Activated CD4-positive, CD25-positive, alpha-beta regulatory T cell treated with anti-CD3 and anti-CD28 coated beads, Interleukin-2, amount 50 U/mL, for 16 hours (primary cell): ENCODE measurements around the gene STK38L.

Source experiments
- DNase-seq: peaks from one replicate; pipeline ENCODE4 v3.0.0-alpha.2; 2020; ENCODE audit warnings: low read depth, low spot score

STK38L gene

DNA sequence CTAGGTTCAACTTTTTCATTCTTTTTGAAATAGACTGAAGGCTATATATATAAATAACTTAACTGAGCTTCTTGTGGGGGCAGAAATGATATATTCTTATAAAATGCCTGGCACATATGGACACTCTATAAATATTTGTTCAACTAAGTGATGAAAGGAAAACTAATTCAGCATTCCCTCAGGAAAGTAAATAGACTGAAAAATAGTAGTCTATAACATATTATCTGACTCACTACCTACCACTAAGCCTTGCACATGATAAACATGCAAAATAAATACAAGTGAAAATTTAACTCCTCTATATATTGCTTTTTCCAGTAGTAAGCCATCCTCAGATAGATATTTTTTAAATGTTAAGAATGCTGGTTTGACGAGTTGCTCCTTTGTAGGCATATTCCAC, 72.9 kb downstream of the STK38L start:
- no peak for DNase-seq

DNA sequence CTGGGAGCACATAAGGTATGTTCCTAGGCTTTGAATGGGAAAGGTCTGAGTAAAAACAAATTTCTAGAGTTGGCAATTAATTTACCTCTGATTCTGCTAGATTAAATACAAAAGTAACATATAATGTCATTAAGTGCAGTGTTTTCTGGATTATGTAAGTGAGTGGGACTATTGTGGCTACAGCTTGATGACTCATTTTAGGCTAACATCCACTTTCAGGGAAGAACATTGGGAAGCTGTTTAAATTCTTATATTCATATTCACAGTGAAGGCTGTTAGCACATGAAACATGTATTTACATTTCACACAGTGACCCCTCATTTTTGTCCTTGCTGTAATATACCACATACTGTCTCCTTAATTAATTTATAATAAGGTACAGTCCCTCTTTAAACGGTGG, 75.3 kb downstream of the STK38L start:
- DNase-seq, result no peak

DNA sequence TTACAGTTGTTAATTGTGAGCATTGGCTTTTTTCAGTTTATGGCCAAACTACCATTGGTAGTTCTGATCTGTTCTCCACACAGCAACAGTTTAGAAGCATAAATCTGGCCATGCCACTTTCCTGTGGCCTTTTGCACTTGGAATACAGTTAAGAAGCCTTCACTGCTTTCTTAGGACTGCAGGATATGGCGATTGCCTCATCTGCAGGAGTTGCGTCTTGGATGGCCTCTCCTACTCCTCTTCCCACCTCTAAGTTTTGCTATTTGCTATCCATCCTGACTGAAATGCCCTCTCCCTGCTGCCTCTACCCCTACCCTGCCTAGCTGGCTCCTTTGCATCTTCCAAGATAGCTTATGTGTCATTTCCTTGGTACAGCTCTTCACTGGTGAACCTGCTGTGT, 75.8 kb downstream of the STK38L start:
- no peak for DNase-seq

DNA sequence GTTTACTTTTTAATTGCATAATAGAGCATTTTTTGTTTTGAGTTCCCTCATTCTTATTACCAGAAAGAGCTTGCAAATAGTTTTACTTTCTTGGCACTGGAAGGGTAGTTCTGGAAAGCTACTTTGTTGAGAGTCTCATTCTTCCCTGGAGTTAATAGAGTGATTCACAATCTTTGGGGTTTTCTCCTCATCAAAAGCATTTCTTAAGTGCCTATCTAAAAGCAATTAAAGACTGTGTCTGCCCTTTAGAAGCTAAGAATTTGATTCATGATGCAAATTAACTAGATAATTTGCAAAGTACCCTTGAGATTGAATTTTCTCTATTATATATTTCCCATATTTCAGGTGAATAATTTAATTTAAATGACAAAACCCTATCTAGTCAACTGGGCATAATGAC, 80.4 kb downstream of the STK38L start:
- DNase-seq, result no peak

DNA sequence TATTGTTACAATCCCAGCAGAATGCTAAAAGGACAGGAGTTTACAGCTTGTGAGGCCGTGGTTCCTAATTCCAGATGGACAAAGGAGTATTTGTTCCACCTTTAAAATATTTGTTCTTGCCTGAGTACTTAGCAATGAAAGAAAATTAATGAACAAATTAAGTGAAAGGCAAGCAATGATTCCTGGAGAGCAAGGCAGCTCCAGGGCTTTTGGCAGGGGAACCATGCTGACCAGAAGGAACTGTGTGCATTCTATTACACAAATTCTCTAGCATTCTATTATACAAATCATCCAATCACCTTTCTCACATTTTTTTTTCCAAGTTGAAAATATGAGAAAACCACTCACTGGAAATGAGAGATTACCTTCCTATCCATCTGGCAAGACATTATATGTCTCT, 86.8 kb downstream of the STK38L start:
- DNase-seq, result no peak

DNA sequence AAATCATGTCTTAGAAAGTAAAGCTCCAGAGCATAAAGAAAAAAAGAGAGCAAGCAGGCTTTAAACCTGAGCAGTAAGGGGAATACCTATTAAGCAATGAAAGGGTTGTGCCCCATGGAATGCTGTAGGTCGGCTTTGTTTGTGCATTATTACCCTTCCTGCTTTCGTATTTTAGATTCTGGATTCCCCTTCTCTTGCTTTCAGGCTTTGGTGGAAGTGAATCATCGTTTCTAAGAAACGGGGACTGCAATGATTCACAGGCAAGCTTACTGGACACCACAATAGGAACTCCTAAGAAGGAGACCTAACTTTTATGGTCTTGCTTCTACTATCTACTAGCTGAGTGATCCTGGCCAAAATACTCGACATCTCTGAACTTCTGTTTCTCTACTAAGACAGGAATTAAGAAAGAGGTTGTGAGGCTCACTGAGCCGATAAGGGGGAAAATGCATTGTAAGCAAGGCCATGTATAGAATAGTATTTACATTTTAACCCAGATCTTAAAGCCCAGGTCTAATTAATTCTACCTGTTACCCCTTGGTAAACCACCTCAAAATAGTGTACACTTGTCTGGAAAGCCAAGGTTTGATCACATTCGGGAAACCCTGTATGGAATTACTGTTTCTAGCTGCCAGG, 87.3 kb downstream of the STK38L start:
- DNase-seq, result no peak

DNA sequence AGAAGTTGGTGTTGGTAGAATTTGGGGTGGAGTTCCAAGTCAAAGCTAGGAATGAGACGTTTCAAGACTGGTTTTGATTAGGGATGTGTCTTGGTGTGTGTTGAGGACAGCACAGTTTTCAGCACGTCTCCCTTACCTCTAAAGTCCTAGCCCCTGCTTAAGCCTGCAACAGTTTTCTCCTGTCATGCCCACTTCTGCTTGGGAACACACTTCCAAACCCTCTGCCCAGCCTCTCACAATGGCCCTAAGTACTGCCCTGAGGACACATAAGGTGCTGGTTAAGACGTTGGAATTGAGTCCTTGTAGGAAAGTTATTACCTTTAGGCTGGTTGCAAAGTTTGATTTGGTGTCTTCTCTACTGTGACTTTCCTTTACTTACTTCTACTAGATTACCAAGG, 87.8 kb downstream of the STK38L start:
- no peak for DNase-seq

DNA sequence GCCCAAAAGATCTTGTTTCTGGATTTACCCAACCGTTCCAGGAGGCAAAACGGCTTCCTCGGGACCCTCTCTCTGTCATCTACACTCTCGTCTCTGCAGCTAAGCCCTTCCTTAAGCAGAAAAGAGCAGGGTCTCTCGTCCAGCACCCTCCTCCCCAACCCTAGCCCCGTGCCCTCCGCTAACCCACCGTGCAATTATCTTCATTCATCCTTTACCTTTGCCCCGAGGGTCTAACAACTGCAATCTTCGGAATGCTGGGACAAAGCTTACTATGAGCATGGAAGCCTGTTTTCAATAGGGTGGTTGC, 88.3 kb downstream of the STK38L start:
- no peak for DNase-seq

DNA sequence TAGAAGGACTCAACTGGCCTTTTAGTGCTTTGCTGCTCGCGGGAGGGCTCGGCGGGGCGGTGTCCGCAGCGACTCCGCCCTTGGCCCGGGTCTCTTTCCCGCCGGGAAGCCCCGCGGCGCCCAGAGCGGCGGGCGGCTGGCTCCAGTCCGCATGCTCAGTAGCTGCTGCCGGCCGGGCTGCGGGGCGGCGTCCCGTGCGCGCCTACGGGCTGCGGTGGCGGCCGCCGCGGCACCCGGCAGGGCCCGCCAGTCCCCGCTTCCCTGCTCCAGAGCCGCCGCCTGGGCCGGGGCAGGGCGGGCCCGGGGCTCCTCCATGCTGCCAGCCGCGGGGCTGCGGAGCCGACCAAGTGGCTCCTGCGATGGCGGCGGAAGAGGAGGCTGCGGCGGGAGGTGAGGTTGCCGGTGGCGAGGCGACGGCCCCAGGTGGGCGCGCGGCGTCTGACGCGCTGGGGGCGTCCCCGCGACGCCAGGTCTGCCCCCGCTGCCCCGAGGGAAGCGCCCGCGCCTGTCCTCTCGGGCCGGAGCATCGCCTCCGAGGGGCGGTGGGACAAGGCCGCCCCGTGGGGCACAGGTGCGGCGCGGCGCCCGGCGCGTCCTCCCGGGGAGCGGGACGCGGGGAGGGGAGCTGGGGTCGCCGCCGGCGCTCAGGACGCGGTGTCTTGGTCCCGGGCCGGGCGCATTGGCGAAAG, 88.8 kb downstream of the STK38L start, which contains the start of gene BMAL2:
BMAL2 (plus strand) TSS at position 123 of the 689 bp plus-strand sequence; CDS start at position 360, 237 bp downstream.
- no peak for DNase-seq

DNA sequence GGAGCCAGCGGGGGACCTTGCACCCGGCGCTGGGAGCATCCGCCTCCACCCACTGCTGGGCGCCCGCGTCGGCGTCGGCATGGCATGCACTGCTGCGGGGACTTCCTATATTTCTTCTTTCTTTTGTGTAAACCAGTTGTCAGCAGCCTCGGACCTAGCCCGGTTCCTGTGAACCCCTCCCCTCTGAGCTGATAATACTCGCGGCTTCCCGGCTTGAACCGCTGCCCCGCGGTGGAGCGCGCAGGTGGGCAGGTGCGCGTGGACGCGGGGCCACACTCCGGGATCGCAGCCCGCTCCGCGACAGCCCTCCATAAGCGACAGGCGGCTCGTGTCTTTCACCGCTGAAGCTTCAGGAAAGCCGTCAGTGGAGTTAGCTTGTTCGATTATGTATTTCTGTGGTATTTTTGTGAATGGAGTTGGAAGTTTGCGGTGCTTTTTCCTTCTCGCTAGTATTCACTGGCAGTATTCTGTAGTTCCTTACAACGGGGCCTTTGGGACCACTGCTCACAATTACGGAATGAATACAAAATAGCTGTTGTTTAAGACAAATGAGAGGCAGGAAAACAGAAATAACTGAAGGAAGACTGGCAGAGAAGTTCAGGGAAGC, 89.4 kb downstream of the STK38L start:
- no peak for DNase-seq

DNA sequence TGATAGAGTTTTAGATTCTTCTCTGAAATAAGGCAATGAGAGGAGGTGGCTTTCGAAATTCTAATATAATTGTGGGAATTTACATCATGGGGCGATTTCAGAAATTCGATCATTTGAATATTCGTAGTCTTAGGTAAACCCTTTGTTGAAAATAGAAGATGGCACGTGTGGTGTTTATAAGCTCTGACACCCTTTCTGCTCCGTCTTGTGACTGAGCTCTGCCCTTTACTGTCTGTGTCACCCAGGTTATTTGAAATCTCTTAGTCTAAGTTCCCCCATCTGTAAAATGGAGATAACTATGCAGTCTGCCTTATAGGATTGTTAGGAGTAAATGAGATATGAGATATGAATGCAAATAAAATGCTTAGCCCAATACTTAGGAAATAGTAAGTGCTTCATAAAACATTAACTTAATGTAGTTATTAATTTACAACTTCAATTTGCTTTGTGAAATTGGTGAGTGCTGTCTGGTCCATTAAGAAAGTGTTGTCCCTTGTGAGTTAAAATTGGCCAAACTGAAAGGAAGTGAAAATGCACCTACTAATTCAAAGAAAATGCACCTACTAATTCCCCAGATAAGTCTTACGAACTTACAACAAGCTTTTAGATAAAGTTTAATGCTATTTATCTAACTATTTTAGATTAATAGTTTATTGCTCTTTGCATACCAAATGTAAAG, 90.1 kb downstream of the STK38L start:
- no peak for DNase-seq

DNA sequence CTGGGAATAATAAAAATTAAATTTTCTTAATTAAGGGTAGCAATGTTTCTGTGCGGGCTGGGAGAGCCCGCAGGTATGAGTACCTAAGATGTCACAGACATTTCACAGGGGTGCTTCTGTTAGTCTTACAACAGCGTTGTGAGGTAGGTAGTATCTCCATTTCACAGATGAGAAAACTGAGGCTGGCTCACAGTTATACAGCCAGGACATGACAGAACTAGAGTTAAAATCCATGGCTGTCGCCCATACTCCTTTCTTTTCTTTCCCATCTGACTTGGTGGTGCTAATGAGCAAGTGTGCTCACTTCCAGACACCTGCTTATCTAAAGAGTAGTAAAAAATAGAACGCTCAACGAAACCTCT, 90.6 kb downstream of the STK38L start:
- DNase-seq, result no peak

DNA sequence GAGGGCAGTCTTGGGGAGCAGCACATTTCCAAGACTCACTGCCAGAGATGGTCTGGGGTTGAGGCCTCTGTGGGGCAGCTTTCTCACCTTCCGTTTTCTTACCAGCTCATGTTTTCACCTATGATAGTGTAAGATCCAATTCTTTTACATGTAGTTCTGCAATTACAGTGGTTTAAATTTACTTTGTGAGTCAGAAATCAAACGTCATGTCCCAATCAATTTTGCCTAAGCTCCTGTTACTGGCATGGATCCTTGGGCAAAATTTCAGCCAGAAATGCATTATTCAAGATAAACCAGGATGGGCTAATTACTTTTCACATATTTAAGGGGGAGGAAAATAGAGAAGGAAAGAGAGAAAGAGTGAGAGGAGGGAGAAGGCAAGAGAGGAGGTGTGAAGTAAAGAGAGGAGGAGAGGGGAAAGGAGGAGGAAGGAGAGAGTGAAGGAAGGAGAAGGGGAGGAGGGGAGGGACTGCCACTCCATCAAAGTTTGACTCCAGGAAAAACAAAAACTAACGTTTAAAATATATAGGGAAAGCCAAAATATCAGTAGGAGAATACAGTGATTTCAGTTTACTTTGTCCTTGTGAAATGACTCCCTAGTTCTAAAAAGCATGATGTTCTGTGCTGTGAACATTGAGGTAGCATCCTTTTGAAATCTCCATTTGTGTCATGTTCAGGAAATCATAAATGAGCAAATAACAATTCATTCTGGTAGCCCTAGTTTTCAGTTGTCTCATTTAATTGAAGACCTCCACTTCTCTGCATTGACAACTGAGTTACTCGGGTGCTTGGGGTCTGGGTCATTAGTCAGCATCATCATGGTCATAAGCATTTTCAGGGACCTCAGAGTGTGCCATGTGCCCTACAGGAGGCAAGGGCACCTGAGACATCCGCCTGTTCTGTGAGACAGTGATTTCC, 91.5 kb downstream of the STK38L start:
- DNase-seq, result no peak

DNA sequence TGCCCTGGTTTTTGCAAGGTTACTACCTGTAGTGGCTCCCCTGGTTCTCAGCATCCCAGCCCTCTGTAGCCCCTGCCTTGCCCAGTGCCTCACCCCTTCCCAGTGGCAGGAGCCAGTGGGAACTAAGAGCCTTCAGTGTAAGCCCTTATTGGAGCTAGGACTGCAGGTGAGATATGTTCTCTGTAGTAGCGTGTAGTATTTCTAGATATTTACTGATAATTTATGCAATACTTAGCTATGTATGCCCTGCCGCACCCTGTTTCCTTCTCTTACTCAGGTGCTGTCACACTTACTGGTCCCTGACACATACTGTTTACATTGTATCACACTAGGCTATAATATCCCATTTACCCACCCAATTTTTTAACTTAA, 92.2 kb downstream of the STK38L start:
- DNase-seq, result no peak

DNA sequence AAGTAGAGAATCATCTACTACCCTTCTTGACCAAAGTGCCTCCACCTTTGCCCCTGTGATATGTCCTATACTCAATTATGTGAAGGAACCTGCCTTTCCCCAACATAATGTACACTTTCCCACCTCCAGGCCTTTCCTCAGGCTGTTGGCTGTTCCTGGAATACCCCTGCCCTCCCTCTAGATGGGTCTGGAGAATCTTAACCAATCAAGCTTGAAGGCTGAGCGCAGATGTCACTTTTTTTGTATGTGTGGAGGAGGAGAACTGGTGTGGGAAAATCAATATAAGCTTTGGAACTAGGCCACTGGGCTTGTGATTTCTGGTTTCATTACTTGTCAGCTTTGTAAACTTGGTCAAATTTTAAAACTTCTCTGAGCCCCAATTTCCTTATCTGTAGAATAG, 93.3 kb downstream of the STK38L start:
- DNase-seq, result no peak

DNA sequence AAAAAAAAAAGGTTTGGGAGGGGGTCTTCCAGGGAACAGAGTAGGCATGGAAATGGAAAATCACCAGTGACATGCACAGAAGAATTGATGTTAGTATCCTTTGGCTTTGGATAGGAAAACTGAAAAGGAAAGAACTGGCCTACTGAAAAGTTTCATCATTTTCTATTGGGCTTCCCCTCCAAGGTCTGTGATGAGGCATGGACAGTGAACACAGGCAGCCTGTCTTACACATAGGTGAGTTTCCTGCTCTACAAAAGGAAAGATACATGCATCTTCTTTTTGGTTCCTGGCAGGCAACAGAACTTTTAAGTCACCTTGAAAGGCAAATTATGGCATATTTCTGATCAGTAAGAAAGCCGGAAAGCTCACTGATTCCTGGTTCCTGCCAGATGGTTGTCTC, 94.4 kb downstream of the STK38L start:
- DNase-seq, result no peak

DNA sequence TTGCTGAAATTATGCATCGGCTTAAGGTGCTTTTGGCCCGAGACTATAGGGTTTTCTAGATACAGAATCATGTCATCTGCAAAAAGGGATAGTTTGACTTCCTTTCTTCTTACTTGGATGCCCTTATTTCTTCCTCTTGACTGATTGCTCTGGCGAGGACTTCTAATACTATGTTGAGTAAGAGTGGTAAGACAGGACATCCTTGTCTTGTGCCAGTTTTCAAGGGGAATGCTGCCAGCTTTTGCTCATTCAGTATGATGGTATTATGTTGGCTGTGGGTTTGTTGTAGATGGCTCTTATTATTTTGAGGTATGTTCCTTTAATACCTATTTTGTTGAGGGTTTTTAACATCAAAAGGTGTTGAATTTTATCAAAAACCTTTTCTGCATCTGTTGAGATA, 96.9 kb downstream of the STK38L start:
- no peak for DNase-seq

DNA sequence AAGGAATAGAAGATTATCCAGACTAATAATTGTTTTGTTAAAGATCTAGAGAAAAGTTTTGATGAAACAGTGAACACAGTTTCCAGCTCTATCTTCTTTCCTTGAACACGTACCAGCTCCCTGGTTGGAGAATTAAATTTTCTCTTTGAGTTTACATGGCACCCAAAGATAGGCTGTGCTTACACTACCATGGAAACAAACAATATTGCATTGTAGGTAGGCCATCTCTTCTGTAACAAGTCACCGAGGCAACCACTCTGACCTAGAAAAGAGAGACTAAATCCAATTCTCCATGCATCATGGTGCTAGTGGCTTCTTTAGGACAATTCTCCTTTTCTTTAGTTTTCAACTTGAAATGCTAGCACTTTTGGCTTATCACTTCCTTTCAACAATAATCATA, 98.5 kb downstream of the STK38L start:
- DNase-seq, result no peak

DNA sequence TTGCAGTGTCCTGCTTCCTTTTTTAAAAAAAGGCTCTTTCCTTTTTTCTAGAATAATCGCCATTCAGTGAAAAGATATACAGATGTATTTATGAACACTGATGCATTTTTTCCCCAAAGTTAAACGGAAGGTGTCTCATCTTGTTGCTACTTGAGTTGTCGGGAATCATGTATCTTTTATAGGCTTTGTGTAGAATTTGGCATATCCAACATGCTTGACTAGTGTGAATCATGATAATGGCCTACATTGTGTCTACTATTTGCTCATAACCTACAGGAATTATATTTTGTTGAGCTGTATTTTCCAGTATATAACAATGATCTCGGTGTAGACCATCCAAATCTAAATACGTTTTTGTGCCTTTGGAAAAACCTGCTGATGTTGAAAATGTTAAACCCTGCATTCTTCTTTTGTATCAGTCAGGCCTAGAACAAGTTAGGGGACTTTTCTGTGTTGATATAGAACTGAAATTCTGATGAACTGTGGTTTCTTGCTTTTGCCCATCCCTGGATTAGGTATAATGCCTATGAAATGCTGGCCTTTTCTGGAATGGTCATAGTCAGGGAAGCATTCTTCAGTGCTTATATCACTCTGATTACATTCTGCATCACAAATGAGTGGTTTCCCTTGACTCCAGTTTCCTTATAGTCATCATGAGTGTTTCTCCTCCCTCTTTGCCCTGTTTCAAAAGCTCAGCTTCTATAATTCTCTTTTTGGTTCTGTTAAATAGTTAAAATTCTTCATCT, 99.3 kb downstream of the STK38L start:
- no peak for DNase-seq

DNA sequence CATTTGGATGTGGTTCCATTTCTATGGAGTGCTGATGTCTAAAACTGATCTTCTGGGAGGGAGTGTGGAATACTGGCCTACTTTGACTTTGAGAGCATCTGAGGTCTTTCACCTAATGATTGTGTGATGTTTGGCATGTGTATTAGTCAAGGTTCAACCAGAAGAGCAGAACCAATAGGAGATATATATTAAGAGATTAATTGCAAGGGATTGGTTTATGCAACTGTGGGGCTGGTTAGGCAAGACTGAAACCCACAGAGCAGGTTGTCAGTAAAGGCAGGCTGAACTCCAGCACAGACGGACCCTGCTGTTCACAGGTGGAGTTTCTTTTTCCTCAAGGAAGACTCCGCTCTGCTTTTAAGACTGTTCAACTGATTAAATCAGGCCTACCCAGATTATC, 100.2 kb downstream of the STK38L start:
- no peak for DNase-seq

DNA sequence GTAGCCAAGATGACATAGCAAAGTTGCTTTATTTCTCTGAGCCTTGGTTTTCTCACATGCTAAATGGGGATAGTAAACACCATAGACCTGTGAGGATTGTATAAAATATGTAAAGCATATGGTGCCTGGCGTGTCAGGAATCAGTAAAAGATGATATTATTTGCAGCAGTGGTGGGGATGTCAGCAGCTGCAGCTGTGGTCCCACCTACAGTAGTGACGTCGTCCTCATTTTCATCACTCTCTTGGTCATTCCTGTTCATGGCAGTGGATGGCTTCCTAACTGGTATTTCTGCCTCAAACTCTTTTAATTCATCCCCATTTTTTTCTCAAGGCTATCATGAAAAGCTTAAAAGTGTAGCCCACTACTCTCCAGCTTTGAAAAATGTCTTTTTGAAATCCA, 100.7 kb downstream of the STK38L start:
- DNase-seq, result no peak
